Suprapubic skin (tissue), 4 donors: Measurements from ENCODE around the gene SHC3. TPM values are rescaled to one million over a fixed set of nuclear protein-coding genes. Genes with fewer than 3 reads are reported as not detected.

Source experiments
- DNase-seq, 2 donors: peaks; one replicate each; pipeline ENCODE4 v3.0.0-alpha.2; 2019; ENCODE audit warnings: low spot score in 2 of 2
- H3K27ac ChIP-seq: fragments of 200-600 bp; sonication (generic); one replicate; pipeline ENCODE4 v1.5.1; 2019
- H3K27me3 ChIP-seq: fragments of 200-600 bp; sonication (generic); one replicate; pipeline ENCODE4 v1.5.1; 2019
- H3K36me3 ChIP-seq: fragments of 200-600 bp; sonication (generic); one replicate; pipeline ENCODE4 v1.5.1; 2019
- H3K4me1 ChIP-seq: fragments of 200-600 bp; sonication (generic); one replicate; pipeline ENCODE4 v1.5.1; 2019
- H3K4me3 ChIP-seq: fragments of 200-600 bp; sonication (generic); one replicate; pipeline ENCODE4 v1.5.1; 2019; ENCODE audit warnings: mild to moderate bottlenecking
- H3K9me3 ChIP-seq: fragments of 200-600 bp; sonication (generic); one replicate; pipeline ENCODE4 v1.5.1; 2019
- EP300 ChIP-seq: sonication (generic); formaldehyde crosslinking; IDR thresholded peaks from one replicate; pipeline ENCODE4 v1.6.1; 2017; ENCODE audit warnings: antibody characterized with exemption
- POLR2A ChIP-seq, 2 donors: fragments of 450-650 bp; IDR thresholded peaks; one replicate each; pipeline ENCODE4 v1.6.1; 2017; ENCODE audit warnings: antibody characterized with exemption in 2 of 2, mild to moderate bottlenecking in 2 of 2, moderate library complexity in 2 of 2
- POLR2AphosphoS5 ChIP-seq, 3 donors: sonication (generic); formaldehyde crosslinking; IDR thresholded peaks; one replicate each; pipeline ENCODE4 v1.6.1; 2017; ENCODE audit warnings: antibody characterized with exemption in 3 of 3
- WGBS: methylation state at CpG from one replicate; pipeline ENCODE4 v1.1.5; 2018; 5-methylcytosine and 5-hydroxymethylcytosine counted together
- total RNA-seq, 4 donors: library from RNA; depleted of rRNA; stranded (reverse); fragments of >200 nt; gene quantifications; one replicate each; pipeline ENCODE4 v1.1.0, GENCODE V29; 2016
- TF ChIP-seq, protein P1 (sequence below), 2 donors: fragments of 200-600 bp in 1 of 2; fragments of 450-650 bp in 1 of 2; sonication (generic) in 1 of 2; IDR thresholded peaks; one replicate each; pipeline ENCODE4 v1.5.1; 2016 to 2019; ENCODE audit warnings: antibody characterized with exemption in 2 of 2, mild to moderate bottlenecking in 1 of 2, moderate library complexity in 1 of 2

The SHC3 gene
- total RNA-seq, 4 donors from 2014 or later, result 1.7 to 6.0 (median 3.2) TPM

DNA sequence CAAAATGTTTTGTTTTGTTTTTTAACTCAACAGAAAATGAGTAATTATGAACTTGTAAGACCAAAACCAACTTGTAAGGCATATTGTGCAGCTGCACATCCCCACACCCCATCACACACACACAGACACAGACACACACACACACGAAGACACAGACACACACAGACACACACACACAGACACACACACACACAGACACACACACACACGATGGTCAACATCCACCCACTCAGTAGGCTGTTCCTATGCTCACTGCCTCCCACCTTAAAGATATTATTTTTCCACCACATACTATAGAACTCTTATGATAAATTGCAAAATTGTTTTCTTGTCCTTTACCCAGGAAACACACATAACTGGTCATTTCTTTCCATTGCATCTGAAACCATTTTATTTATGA is 6.2 kb downstream of the SHC3 start:
- DNase-seq, result no peak
- WGBS, result 62% methylated on average over 2 of the region's 2 CpGs
- peaks cover 30% of the 10 kb centered on the region for H3K4me1 ChIP-seq
- no peak overlapping the region for H3K4me3 ChIP-seq
- H3K27me3 ChIP-seq, result peaks cover 14% of the 10 kb centered on the region
- no peak overlapping the region for H3K27ac ChIP-seq
- H3K36me3 ChIP-seq, result no peaks in the 10 kb centered on the region
- no peaks in the 10 kb centered on the region for H3K9me3 ChIP-seq
- TF ChIP-seq POLR2AphosphoS5 (IDR thresholded peaks at IDR 0.05) (no peak), POLR2A (IDR thresholded peaks at IDR 0.05) (no peak)
- TF ChIP-seq, protein P1, sequence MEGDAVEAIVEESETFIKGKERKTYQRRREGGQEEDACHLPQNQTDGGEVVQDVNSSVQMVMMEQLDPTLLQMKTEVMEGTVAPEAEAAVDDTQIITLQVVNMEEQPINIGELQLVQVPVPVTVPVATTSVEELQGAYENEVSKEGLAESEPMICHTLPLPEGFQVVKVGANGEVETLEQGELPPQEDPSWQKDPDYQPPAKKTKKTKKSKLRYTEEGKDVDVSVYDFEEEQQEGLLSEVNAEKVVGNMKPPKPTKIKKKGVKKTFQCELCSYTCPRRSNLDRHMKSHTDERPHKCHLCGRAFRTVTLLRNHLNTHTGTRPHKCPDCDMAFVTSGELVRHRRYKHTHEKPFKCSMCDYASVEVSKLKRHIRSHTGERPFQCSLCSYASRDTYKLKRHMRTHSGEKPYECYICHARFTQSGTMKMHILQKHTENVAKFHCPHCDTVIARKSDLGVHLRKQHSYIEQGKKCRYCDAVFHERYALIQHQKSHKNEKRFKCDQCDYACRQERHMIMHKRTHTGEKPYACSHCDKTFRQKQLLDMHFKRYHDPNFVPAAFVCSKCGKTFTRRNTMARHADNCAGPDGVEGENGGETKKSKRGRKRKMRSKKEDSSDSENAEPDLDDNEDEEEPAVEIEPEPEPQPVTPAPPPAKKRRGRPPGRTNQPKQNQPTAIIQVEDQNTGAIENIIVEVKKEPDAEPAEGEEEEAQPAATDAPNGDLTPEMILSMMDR (IDR thresholded peaks at IDR 0.05), result no peak

DNA sequence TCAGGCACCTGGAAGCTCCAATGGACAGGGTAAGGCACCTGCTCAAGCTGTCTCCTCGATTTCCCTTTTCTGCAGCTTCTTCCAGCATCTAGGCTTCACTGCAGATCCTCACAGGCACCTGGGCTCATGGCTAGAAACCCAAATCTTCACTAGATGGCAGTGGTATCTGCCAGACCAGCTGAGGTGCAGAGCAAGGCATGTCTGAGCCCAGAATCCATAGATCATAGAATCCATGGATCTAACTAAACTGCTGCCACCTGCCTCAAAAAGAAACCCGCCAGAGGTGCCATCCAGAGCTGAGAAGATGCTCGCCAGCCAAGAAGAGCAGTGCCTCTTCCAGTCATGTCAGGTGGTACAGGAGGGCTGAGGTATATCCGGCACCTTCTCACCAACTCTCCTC is 6.9 kb downstream of the SHC3 start:
- peaks cover 7% of the 10 kb centered on the region for H3K27me3 ChIP-seq
- no peak overlapping the region for H3K4me3 ChIP-seq
- H3K9me3 ChIP-seq, result no peaks in the 10 kb centered on the region
- no peaks in the 10 kb centered on the region for H3K36me3 ChIP-seq
- DNase-seq, result no peak
- WGBS, result 85% methylated on average over 4 of the region's 4 CpGs
- H3K4me1 ChIP-seq, result peaks cover 23% of the 10 kb centered on the region
- H3K27ac ChIP-seq, result no peak overlapping the region
- TF ChIP-seq EP300, result no peak
- TF ChIP-seq POLR2A (IDR thresholded peaks at IDR 0.05), result no peak
- TF ChIP-seq POLR2AphosphoS5 (IDR thresholded peaks at IDR 0.05), result no peak
- TF ChIP-seq, protein P1 (IDR thresholded peaks at IDR 0.05), result no peak

DNA sequence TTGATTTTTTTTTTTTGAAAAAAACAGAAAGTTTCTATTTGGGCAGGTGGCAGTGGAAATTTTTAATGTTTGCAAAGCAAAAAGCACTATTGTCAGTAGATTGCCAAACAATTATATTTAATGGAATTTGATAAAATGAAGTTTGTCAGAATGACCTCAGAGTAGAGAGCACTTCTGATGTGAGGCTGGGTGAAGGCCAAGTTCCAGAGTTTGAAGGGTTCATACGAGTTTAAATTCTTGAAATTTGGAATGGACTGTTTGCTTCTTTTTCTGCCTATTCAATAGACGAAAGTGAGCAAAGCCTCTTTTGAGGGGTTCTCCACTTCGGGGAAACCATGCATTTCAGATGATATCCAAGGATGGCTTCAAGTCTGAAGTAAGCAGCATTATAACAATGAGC is 7.4 kb downstream of the SHC3 start:
- peaks cover 22% of the 10 kb centered on the region for H3K4me1 ChIP-seq
- DNase-seq, result no peak
- no peak overlapping the region for H3K27ac ChIP-seq

DNA sequence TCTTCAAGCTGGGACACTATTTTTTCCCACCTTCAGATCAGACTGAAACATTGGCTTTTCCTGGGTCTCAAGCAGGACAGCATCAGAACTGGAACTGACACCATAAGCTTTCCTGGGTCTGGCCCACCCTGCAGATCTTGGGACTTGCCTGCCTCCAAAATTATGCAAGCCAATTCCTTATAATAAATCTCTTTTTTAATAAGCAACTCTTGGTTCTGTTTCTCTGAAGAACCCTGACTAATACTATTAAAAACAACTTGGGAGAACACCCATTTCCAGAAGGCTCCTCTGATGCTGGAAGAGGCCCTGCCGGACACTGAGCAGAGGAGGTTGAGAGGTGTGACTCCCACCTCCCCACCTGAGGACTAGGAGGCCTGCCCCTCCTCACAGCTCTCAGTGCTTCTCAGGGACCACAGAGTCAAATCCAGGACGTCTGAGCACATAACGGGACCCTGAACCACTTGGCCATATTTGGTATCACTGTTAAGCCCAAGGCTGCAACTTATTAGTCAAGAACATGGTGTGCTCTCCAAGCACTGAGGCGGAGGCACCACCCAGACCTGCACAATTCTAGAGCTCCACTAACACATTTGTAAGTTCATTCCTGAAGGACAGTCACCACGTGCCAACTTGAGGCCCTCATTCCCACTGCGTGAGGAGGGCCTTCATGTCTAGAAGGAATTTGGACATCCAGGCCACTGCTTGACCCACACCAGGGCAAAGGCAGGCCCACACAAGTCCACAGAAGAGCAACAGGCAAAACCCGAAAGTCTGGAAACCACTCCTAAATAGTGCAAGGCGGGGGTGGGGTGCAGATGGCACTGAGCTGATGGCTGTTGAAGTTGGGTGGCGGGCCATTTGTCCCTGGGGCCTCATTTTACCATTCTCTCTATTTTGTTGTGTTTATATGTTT is 9.5 kb downstream of the SHC3 start:
- Histone ChIP-seq H3K9me3 (no peaks in the 10 kb centered on the region), H3K27ac (peak overlapping the region; percentile 56), H3K36me3 (no peaks in the 10 kb centered on the region), H3K4me3 (no peak overlapping the region), H3K27me3 (no peaks in the 10 kb centered on the region), H3K4me1 (peaks cover 22% of the 10 kb centered on the region)
- TF ChIP-seq EP300, result no peak
- TF ChIP-seq POLR2A (IDR thresholded peaks at IDR 0.05), result no peak
- TF ChIP-seq, protein P1 (IDR thresholded peaks at IDR 0.05), result no peak
- TF ChIP-seq POLR2AphosphoS5 (IDR thresholded peaks at IDR 0.05), result no peak
- WGBS, result 84% methylated on average over 6 of the region's 9 CpGs
- no peak for DNase-seq

More for the DNA sequence above, 7.4 kb downstream of the SHC3 start:
- no peak overlapping the region for H3K4me3 ChIP-seq
- H3K36me3 ChIP-seq, result no peaks in the 10 kb centered on the region
- H3K9me3 ChIP-seq, result no peaks in the 10 kb centered on the region
- H3K27me3 ChIP-seq, result peaks cover 3% of the 10 kb centered on the region
- 74% methylated on average over 3 of the region's 3 CpGs for WGBS
- no peak for TF ChIP-seq POLR2AphosphoS5 (IDR thresholded peaks at IDR 0.05)
- TF ChIP-seq, protein P1 (IDR thresholded peaks at IDR 0.05), result no peak
- TF ChIP-seq EP300, result no peak
- no peak for TF ChIP-seq POLR2A (IDR thresholded peaks at IDR 0.05)

DNA sequence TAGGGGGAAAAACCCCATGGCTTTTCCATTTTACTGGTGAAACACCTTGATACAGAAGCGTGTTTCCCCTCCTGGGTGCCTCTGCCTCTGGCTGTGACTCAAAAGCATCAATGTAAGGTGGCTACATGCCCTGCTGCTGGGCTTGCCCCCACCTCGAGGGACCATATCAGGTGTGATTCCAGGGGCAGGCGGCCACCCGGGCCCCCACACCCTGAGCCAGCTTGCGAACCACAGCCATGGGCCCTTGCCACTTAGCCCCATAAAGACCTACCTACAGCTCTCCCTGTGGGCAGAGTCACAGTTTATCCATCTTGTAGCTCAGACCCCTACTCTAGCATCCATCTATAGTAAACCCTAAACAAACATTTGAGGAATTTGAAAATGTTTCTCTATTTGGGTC is 10.8 kb downstream of the SHC3 start:
- no peak for DNase-seq
- Histone ChIP-seq H3K27me3 (no peaks in the 10 kb centered on the region), H3K9me3 (no peaks in the 10 kb centered on the region), H3K36me3 (no peaks in the 10 kb centered on the region), H3K27ac (peak overlapping the region; percentile 40), H3K4me1 (peaks cover 22% of the 10 kb centered on the region), H3K4me3 (no peak overlapping the region)
- whole genome bisulfite sequencing, result 95% methylated on average over 5 of the region's 5 CpGs
- TF ChIP-seq POLR2AphosphoS5 (IDR thresholded peaks at IDR 0.05), result no peak
- TF ChIP-seq POLR2A (IDR thresholded peaks at IDR 0.05), result no peak
- no peak for TF ChIP-seq EP300
- TF ChIP-seq, protein P1 (IDR thresholded peaks at IDR 0.05), result no peak
